GM21529 (cell line): ENCODE results near the gene C1orf198.
"Not testable (repeated sequence)": the region's sequence is repeated elsewhere in the genome, so short reads cannot be mapped to it uniquely, and the experiment has no call there.

Experiments used
- ATAC-seq: cut with Tn5 transposase; IDR thresholded peaks from one replicate; pipeline ENCODE4 v1.9.1; 2021; ENCODE audit not compliant: unreplicated experiment

The C1orf198 gene

DNA sequence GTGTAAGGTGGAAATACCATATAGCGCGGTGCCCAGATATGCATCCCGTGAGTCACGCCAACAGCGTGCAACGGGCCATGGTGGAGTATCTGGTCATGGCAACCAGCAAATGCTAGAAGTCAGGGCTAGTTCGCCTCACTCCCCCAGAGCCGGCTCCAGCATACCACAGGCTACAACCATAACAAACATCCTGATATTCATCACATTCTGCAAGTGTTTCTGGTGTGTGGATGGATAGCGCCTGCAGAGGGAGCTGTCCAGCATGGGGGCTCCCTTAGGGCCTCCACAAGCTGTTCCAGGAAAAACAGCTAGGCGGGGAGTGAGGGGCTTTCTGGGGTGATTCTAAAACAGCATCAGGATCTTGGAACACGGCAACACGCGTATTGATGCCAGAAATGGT is 6.8 kb downstream of the C1orf198 start:
- no peak for ATAC-seq

DNA sequence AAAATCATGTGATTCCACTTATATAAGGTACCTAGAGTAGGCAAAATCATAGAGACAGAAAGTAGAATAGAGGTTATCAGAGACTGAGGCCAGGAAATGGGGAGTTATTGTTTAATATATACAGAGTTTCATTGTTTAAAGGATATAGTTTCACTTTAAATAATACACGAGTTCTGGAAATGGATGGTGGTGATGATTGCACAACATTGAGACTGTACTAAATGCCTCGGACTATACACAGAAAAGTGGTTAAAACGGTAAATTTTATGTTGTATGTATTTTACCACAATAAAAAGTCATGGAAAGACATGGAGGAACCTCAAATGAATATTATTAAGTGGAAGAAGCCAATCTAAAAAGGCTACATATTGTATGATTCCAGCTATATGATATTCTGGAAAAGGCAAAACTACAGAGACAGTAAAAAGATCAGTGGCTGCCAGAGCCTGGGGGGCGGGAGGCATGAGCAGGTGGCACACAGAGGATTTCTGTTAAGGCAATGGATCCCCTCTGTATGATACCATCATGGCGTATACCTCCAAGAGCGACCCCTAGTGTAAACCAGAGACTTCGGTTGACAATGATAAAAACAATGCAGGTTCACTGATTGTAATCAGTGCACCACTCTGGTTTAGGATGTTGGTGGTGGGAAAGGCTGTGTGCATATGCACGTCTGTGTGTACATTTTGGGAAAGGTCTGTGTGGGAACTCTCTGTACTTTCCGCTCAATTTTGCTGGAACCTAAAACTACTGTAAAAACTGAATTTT is 7.5 kb downstream of the C1orf198 start:
- no peak for ATAC-seq

DNA sequence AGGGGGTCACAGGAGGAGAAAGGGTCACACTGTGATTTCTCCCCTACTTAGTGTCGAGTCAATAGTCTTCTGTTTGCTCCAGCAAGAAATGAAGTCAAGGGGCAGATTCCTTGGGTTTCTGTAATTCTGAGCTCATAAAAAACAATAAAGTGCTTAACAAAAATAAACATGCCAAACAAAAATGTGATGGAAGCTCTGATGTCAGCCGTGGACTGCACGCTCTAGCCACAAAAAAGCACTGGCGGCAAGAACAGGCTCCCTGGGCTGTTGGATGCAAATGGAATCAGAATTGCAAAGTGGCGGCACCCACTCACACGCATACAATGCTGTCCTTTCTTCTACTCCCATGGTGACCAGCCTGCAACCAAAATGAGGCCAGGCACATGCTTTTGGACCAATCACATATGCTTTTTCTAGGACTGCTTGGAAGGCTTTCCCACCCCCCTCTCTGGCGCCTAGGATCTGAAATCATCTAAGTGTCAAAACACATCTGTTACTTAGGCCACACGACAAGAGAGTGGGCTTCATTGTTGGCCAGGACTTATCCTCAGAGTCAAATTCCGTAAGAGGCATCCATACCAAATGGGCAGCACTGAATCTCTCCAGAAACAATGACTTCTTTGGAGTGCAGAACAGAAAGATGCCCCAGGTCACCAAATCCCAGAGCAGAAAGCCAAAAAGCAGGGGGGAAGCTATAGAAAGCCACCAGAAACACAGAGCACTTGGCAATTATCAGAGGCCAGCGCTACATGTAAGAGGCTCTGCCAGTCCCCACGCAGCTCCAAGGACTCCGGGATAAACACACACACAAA is 9.2 kb downstream of the C1orf198 start:
- ATAC-seq: no peak

DNA sequence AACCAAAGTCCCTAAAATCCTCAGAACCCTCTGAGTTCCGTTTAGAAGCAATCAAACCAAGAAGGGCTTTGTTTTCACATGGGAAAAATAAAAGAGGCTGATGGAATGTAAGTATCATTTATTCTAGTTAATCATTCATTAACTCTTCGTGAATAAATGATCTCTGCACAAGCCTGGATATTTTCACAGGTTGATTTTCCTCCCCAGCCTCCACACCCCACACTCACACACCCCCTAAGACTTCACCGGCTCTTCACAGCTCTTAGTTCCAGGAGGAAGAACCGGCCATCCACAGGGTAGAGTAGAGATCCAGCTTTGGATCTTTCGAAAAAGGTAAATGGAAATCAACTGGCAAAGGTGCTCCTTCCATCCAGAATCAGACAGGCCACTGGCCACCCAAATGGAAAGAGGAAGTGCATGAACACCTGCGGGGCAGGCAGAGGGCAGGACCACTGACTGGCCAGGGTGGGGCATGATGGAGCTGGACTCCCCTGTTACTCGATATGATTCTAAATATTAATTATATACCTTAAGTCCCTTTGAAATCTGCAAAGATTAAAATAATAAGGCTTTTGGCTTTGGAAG is 10.0 kb downstream of the C1orf198 start:
- no peak for ATAC-seq

DNA sequence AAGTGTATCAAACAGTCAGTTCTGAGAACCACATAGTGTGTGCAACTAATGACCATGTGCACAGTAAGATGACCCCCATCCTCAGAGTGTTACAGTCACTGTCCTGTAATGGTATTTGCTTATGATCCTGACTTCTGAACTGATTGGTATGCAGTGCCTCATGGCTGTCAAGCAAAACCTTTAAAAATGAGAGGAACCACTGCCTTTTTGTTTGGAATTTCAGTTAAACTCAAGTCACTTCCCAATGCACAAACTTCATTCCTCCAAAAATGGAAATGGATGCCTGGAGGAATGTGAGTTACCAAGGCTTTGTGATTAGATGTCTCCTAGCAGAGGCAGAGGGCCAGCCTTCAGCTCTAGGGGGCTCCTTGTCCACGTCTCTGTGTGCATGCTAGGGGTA is 10.5 kb downstream of the C1orf198 start:
- ATAC-seq: no peak

GRCh38 chr1:230857077-230857476 is 11.2 kb downstream of the C1orf198 start:
- ATAC-seq: no peak

- ATAC-seq: no peak
These were observed 12.4 kb downstream of the C1orf198 start for GRCh38 chr1:230855886-230856285.

- no peak for ATAC-seq
These were observed 13.9 kb downstream of the C1orf198 start for GRCh38 chr1:230854423-230854822.

- ATAC-seq: no peak
These were observed 14.6 kb downstream of the C1orf198 start for GRCh38 chr1:230853731-230854130.

DNA sequence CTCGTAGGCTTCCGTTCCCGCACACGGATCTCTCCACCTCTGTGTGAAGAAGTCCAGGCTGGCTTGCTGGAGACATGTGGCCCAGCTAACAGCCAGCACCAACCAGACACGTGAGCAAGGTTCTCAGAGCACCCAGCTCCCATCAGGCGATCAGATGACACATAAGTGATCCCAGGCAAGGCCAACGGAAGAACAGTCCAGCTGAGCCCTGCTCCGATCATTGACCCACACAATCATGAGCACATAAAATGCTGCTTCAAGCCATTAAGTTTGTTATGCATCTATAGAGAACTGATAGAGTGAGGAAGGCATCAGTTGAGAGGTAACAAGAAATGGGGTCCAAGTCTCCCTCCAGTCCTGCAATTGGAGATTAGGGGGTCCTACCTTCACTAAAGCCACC is 15.4 kb downstream of the C1orf198 start:
- ATAC-seq: no peak

DNA sequence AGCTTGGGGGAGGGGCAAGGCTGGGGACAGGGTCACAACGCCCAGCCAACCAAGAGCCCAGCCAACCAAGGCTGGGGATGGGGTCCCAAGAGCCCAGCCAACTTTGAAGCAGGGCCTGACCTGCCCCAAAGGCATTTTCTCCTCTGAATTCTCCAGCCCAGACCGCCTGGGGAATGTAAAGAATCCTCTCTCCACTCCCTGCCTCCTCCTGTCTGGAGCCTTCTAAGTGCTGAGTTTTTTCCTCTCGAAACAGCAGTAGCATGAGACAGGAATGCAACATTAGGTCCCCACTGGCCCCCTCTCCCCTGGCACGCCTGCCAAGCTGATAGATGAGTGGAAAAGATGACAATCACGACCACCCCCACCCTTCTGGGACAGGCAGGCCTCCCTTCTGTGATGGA is 17.0 kb downstream of the C1orf198 start:
- ATAC-seq: no peak

DNA sequence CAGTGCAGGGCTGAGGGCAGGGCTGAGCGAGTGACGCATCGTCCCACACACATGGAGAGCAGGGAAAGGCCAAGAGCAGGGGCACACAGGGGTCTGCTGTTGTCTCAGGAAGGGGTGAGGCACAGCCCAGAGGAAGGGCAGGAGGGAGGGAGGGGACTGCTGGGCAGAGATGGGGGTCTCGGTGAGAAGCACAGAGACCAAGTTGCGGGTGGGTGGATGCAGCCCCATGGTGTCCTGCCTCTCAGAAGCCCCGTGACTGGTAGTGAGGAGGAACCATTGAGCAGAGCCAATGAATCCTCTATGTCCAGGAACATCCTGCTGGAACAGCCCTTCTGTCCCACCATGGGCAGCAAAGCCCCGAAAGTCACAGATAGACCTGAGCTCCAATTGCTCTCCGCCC is 17.8 kb downstream of the C1orf198 start:
- no peak for ATAC-seq

DNA sequence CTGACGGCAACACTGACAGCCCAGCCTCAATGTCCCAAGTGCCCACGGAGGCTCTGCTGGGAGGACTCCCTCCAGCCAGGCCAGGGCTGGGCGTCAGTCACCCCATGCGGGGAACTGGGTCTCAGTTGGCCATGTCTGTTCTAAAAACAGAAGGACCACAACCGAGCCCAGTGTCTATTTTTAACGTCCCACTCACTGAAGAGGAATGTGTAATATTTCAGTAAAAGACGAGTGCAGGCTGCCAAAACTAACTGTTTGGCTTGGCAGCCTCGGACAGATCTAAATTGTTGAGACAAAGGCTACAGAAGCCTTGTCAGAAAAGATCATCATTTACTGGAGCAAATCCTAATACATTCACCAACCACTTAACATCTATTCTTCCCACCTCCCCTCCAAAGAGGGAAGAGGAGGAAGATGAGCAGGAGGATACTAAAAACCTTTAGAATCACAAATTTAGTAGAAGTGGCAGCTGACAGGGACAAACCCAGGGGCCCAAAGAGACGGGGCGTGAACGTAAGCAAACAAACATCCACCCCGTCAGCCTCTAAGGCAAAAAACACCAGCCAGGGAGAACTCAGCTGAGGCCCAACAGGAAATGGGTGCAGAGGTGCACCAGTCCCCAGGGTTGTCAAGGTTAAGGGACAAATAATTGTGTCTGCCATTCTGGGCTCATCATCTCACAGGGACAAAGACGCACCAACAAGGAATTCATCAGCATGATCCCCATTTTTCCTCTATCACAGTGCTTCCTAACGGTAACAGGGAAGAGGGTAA is 18.7 kb downstream of the C1orf198 start:
- no peak for ATAC-seq

- no peak for ATAC-seq
These were observed 20.1 kb downstream of the C1orf198 start for GRCh38 chr1:230848235-230848634.

- not testable (repeated sequence) for ATAC-seq
These were observed 23.1 kb downstream of the C1orf198 start for GRCh38 chr1:230845184-230845583.

GRCh38 chr1:230844561-230844960 is 23.8 kb downstream of the C1orf198 start:
- ATAC-seq: no peak

GRCh38 chr1:230843503-230844309 is 24.6 kb downstream of the C1orf198 start:
- no peak for ATAC-seq

DNA sequence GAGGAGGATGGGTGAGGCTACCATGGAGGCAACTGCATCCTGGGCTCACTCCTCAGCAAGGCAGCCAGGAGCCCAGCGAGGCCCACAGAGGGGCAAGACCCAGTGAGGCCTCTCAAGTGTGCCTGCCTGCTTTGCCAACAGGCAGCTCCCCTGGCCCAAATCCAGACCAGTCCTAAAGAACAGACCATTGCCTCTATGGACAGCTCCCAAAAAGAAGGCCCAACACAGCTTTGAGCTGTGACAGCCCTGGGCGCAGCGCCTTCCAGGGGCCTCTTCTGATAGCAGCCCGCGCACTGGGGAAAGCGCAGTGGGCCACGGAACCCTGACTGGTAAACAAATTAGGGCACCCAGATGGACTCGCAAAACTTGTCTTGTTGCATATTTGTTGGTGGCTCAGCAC is 25.5 kb downstream of the C1orf198 start:
- no peak for ATAC-seq

DNA sequence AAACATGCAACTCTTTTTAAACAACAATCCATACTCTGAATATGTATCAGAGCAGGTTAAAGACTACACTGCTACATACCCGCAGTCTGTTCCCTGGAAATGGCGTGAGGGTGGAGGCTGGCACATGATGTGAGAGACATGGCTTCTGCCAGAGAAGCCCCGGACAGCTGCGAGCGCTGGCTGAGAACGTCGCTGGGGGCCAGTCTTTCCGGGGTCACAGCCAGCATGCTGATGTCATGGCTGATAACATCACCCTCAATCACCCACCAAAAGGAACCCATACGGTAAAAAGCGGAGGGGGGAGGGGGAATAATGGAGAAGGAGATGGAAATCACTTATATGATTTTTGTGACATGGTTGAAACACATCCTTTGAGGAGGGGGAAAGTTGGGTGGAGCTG is 29.1 kb downstream of the C1orf198 start:
- no peak for ATAC-seq

- no peak for ATAC-seq
These were observed 31.5 kb downstream of the C1orf198 start for GRCh38 chr1:230836793-230837192.
